Measurements from ENCODE around the gene MCUB.
A peak's percentile ranks its signal among the peaks of the same experiment; 100 is the strongest.

The MCUB gene

GRCh38 chr4:109703664-109704361 lies 143.8 kb downstream of the MCUB start:
- DNase-seq = no peak
- intact Hi-C loops (cut with DNase I) = loop anchor here (10.0 kb wide), 1 partner anchor 111 kb away; the partner anchor contains the start of gene GAR1

- intact Hi-C loops (cut with DNase I) = loop anchor here (10.0 kb wide), 1 partner anchor 106 kb away; the partner anchor contains the start of gene GAR1
- no peak for DNase-seq
Measured at GRCh38 chr4:109708435-109708834, 148.4 kb downstream of the MCUB start.

- intact Hi-C loops (cut with DNase I) = loop anchor here (10.0 kb wide), 1 partner anchor 106 kb away; the partner anchor contains the start of gene GAR1
- no peak for DNase-seq
Measured at GRCh38 chr4:109708990-109709389, 148.9 kb downstream of the MCUB start.

- intact Hi-C loops (cut with DNase I) = no loop called here
- DNase-seq = no peak
Measured at GRCh38 chr4:109713500-109713899, 153.5 kb downstream of the MCUB start.

GRCh38 chr4:109718759-109719158 lies 158.7 kb downstream of the MCUB start:
- intact Hi-C loops (cut with DNase I) = no loop called here
- no peak for DNase-seq

- no peak for DNase-seq
- intact Hi-C loops (cut with DNase I) = no loop called here
Measured at GRCh38 chr4:109719604-109720003, 159.6 kb downstream of the MCUB start.

- no peak for DNase-seq
- intact Hi-C loops (cut with DNase I) = no loop called here
Measured at GRCh38 chr4:109721033-109721432, 161.0 kb downstream of the MCUB start.

GRCh38 chr4:109722357-109722756 lies 162.3 kb downstream of the MCUB start:
- intact Hi-C loops (cut with DNase I) = no loop called here
- no peak for DNase-seq

GRCh38 chr4:109723110-109723509 lies 163.1 kb downstream of the MCUB start:
- intact Hi-C loops (cut with DNase I) = no loop called here
- no peak for DNase-seq

- no peak for DNase-seq
- intact Hi-C loops (cut with DNase I) = no loop called here
Measured at GRCh38 chr4:109728385-109728784, 168.3 kb downstream of the MCUB start.

GRCh38 chr4:109729117-109729717 lies 169.2 kb downstream of the MCUB start:
- DNase-seq = peak in 9 of 42 donors; percentile 3 to 43 (median 16)
- intact Hi-C loops (cut with DNase I) = no loop called here

- intact Hi-C loops (cut with DNase I) = loop anchor here (10.0 kb wide), 1 partner anchor 85 kb away; the partner anchor contains the start of gene GAR1
- DNase-seq = peak; percentile 20 to 85 (median 72)
Measured at GRCh38 chr4:109729718-109730618, 169.9 kb downstream of the MCUB start, which contains the start of gene PLA2G12A. Gene PLA2G12A (minus strand): TSS chr4:109730070. CDS start chr4:109729809, 261 bp downstream.

- intact Hi-C loops (cut with DNase I) = loop anchor here (10.0 kb wide), 1 partner anchor 84 kb away; the partner anchor contains the start of gene GAR1
- DNase-seq = peak in 4 of 42 donors; percentile 24 to 55 (median 32)
Measured at GRCh38 chr4:109730619-109731545, 170.8 kb downstream of the MCUB start.

GRCh38 chr4:109733728-109734127 lies 173.7 kb downstream of the MCUB start:
- DNase-seq = no peak
- intact Hi-C loops (cut with DNase I) = loop anchor here (10.0 kb wide), 1 partner anchor 81 kb away; the partner anchor contains the start of gene GAR1

GRCh38 chr4:109735566-109736365 lies 175.7 kb downstream of the MCUB start:
- DNase-seq = no peak

More at GRCh38 chr4:109735566-109736365, 175.7 kb downstream of the MCUB start:
- intact Hi-C loops (cut with DNase I) = loop anchor here (10.0 kb wide), 1 partner anchor 79 kb away; the partner anchor contains the start of gene GAR1

All from head of caudate nucleus (tissue), 42 donors.